ENCODE results near the gene CNNM3. TPM values are rescaled to one million over a fixed set of nuclear protein-coding genes. Genes with fewer than 3 reads are reported as not detected.

Gene CNNM3
- polyA plus RNA-seq, 1 experiment = 9.8 TPM

DNA sequence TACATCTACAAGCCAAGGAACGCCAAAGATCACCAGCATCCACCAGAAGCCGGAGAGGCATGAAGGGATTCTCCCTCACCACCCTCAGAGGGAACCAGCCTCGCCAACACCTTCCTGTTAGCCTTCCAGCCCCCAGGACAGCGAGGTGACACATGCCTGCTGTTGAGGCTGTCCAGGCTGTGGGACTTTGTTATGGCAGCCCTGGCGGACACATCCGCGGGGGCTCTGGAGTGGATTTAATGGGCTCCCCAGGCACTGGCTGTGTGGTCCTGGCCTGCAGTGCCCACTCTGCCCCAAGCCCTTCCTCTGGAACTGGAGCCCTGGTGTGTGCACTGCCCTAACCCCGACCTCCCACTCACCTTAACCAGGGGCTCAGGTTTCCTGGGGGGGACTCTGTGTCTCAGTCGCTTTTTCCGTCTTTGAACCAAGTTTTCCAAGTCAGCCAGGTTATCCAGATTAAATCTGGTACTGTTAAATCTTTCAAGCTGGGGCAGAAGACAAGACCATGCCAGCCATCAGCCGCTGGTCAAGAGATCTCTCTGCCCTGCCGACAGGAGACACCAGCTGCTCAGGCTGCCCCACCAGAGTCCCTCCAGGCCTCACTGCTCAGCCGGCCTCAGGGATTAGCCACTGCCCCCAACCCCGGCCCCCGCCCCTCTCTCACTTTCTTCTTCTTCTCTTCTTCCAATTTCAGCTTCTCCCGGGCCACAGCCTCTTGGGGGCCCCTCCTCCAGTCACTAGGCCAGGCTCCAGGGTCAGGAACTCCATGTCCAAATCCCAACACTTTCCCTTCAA, 25.8 kb downstream of the CNNM3 start:
- H3K36me3 ChIP-seq (ENCODE audit: control insufficient read depth, insufficient read depth, low read length) = no peaks in the 10 kb centered on the region; the same call in 1 of the 2 replicates
- ChIA-PET CTCF (interaction anchor here (1.5 to 1.9 kb wide), 2 partner anchors 16 to 109 kb away, joined by 6 to 15 read pairs; partner anchors contain the start of gene ANKRD39), POLR2A (no interaction called here)
- DNase-seq (ENCODE audit: low read depth) = no peak
- H3K27me3 ChIP-seq (ENCODE audit: control insufficient read depth, insufficient read depth, low read length) = no peaks in the 10 kb centered on the region
- H3K4me3 ChIP-seq (ENCODE audit: low read depth, low read length) = no peak overlapping the region
- TF ChIP-seq, protein P1, sequence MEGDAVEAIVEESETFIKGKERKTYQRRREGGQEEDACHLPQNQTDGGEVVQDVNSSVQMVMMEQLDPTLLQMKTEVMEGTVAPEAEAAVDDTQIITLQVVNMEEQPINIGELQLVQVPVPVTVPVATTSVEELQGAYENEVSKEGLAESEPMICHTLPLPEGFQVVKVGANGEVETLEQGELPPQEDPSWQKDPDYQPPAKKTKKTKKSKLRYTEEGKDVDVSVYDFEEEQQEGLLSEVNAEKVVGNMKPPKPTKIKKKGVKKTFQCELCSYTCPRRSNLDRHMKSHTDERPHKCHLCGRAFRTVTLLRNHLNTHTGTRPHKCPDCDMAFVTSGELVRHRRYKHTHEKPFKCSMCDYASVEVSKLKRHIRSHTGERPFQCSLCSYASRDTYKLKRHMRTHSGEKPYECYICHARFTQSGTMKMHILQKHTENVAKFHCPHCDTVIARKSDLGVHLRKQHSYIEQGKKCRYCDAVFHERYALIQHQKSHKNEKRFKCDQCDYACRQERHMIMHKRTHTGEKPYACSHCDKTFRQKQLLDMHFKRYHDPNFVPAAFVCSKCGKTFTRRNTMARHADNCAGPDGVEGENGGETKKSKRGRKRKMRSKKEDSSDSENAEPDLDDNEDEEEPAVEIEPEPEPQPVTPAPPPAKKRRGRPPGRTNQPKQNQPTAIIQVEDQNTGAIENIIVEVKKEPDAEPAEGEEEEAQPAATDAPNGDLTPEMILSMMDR (IDR thresholded peaks at IDR 0.05; ENCODE audit: insufficient read depth, low read depth, low read length) = no peak

DNA sequence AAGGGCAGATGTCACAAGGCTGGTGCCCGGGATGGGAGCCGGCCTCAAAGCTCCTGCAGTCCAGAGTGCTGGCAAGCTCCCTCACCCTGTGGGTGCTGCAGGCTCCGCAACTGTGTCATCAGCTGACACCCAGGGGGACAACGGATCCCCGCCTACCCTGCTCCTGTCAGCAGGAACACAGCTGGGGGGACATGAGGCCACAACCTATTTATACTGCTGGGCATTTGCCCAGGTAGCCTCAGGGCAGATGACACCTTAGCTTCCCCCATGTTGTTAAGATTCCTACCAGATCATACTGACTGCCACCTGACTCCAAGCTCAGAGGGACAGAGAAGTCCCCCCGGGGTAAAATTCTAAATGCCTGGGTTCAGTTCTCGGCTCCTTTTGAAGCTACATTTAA, 26.5 kb downstream of the CNNM3 start:
- CTCF ChIA-PET = interaction anchor here (1.5 to 1.9 kb wide), 2 partner anchors 15 to 109 kb away, joined by 6 to 15 read pairs; partner anchors contain the start of gene ANKRD39

DNA sequence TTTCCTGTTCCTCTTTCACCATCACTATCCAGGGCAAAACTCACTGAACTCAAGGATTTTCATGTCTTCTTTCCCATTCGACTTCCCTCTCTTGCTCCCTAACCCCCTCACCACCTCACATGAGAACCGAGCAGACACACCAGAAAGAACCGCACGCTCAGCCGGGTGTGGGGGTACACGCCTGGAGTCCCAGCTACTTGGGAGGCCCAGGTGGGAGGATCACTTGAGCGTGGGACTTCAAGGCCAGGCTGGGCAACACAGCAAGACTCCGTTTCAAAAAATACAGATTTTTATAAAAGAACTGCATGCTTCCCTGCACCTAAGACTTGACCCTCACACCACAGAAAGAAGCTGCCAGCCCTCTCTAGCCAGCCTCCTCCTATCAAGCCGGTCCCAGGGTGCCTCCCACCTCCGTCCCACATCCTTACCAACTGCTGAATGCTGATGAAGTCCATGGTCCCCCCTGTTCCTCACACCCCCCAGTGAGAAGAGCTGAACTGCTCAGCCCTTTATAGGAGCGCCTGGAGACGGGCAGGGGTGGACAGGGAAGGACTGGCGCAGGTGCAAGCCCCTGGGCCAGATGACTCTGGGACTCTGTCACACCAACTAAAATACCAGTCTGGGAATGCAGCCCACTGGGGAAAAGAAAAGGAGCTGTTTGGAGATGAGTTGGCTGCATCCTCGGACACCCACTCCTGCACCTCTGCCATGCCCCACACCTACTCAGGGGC, 27.6 kb downstream of the CNNM3 start, which contains the start of gene ANKRD23:
TSS of gene ANKRD23 (minus strand) at position 484 of the 731 bp plus-strand sequence. CDS start at position 455, 29 bp downstream.
- CTCF ChIA-PET = interaction anchor here (0.7 to 1.9 kb wide), 3 partner anchors 11 to 14 kb away, joined by 3 to 15 read pairs (median 4); partner anchors contain the start of gene ANKRD39
- DNase-seq (ENCODE audit: low read depth) = no peak
- no peak within 1 kb of the TSS for H3K4me3 ChIP-seq (ENCODE audit: low read depth, low read length)
- POLR2A ChIA-PET = no interaction called here
- TF ChIP-seq, protein P1 (IDR thresholded peaks at IDR 0.05; ENCODE audit: insufficient read depth, low read depth, low read length) = no peak
- no peaks in the 10 kb centered on the region for H3K27me3 ChIP-seq (ENCODE audit: control insufficient read depth, insufficient read depth, low read length)
- H3K36me3 ChIP-seq (ENCODE audit: control insufficient read depth, insufficient read depth, low read length) = peaks cover 3% of the 10 kb centered on the region

More for the DNA sequence above, 26.5 kb downstream of the CNNM3 start:
- H3K4me3 ChIP-seq (ENCODE audit: low read depth, low read length) = no peak overlapping the region
- H3K36me3 ChIP-seq (ENCODE audit: control insufficient read depth, insufficient read depth, low read length) = no peaks in the 10 kb centered on the region; the same call in 1 of the 2 replicates
- TF ChIP-seq, protein P1 (IDR thresholded peaks at IDR 0.05; ENCODE audit: insufficient read depth, low read depth, low read length) = no peak
- no peaks in the 10 kb centered on the region for H3K27me3 ChIP-seq (ENCODE audit: control insufficient read depth, insufficient read depth, low read length)
- POLR2A ChIA-PET = interaction anchor here (0.7 kb wide), 1 partner anchor 330 kb away, joined by 6 read pairs; no protein-coding TSS in a partner anchor
- DNase-seq (ENCODE audit: low read depth) = no peak

DNA sequence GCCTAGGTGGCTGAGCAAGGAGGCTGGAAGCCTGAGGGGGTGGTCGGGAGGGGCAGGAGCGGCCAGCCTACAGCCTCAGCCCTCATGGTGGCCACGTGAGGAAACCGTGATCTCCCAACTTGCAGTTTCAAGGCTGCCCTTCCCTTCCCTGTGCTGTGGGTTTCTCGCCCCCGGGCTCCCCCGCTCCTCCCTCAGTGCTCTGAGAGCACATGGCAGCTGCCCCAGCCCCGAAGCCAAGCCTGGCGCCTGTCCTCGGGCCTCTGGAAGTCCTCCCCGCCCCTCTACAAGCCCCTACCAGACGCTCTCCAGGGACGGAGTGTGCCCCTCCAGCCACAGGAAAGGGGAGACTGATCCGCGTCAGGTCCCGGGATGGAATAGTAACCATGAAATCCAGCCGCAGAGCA, 28.3 kb downstream of the CNNM3 start:
- Histone ChIP-seq H3K4me3 (ENCODE audit: low read depth, low read length) (no peak overlapping the region), H3K27me3 (ENCODE audit: control insufficient read depth, insufficient read depth, low read length) (no peaks in the 10 kb centered on the region), H3K36me3 (ENCODE audit: control insufficient read depth, insufficient read depth, low read length) (peaks cover 3% of the 10 kb centered on the region)
- POLR2A ChIA-PET = no interaction called here
- TF ChIP-seq, protein P1 (IDR thresholded peaks at IDR 0.05; ENCODE audit: insufficient read depth, low read depth, low read length) = no peak
- DNase-seq (ENCODE audit: low read depth) = no peak
- CTCF ChIA-PET = interaction anchor here (1.2 to 1.5 kb wide), 2 partner anchors 13 to 24 kb away, joined by 3 to 5 read pairs; partner anchors contain the start of gene ANKRD39

DNA sequence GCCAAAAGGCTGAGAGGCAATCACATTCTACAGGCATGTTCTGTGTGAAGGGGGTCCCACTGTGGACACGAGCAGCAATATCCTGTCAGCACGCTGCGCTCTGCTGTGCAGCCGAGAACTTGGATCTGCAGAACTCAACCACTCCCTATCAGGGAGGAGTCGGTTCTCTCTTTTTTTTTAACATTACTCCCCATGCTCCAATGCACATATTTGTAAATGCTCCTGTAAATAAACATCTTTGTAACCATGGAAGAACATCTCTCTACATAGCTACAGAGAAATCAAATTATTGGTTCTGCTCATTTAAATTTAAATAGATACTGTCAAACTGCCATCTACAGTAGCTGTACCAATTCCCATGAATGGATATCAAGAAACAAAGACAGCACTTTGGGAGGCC, 30.8 kb downstream of the CNNM3 start:
- no peak for DNase-seq (ENCODE audit: low read depth)
- Histone ChIP-seq H3K27me3 (ENCODE audit: control insufficient read depth, insufficient read depth, low read length) (no peaks in the 10 kb centered on the region), H3K4me3 (ENCODE audit: low read depth, low read length) (no peak overlapping the region), H3K36me3 (ENCODE audit: control insufficient read depth, insufficient read depth, low read length) (peaks cover 8% of the 10 kb centered on the region)
- TF ChIP-seq, protein P1 (IDR thresholded peaks at IDR 0.05; ENCODE audit: insufficient read depth, low read depth, low read length) = no peak
- POLR2A ChIA-PET = no interaction called here
- CTCF ChIA-PET = no interaction called here

All from BJ (cell line).